ENCODE data around the gene CHCHD4.
A peak's percentile ranks its signal among the peaks of the same experiment; 100 is the strongest.

Gene CHCHD4

GRCh38 chr3:14124615-14125192, at the start of gene CHCHD4, which contains the start of gene TMEM43:
Gene CHCHD4, minus strand, starts transcription at chr3:14124870. Its CDS starts 194 bp downstream, at chr3:14124676.
Gene TMEM43, plus strand, starts transcription at chr3:14125052. Its CDS starts 142 bp downstream, at chr3:14125194.
- DNase-seq = peak; percentile 75

GRCh38 chr3:14172496-14172895, 47.8 kb upstream of the CHCHD4 start:
- no peak for DNase-seq

- no peak for DNase-seq
Observed at GRCh38 chr3:14170531-14171159, 46.0 kb upstream of the CHCHD4 start.

- DNase-seq = no peak
Observed at GRCh38 chr3:14169871-14170270, 45.2 kb upstream of the CHCHD4 start.

GRCh38 chr3:14169435-14169834, 44.8 kb upstream of the CHCHD4 start:
- DNase-seq = no peak

- DNase-seq = no peak
Observed at GRCh38 chr3:14166877-14167603, 42.4 kb upstream of the CHCHD4 start.

GRCh38 chr3:14162178-14162577, 37.5 kb upstream of the CHCHD4 start:
- no peak for DNase-seq

- DNase-seq = no peak
Observed at GRCh38 chr3:14161282-14161681, 36.6 kb upstream of the CHCHD4 start.

GRCh38 chr3:14159426-14159825, 34.8 kb upstream of the CHCHD4 start:
- no peak for DNase-seq

GRCh38 chr3:14158370-14158769, 33.7 kb upstream of the CHCHD4 start:
- no peak for DNase-seq

- no peak for DNase-seq
Observed at GRCh38 chr3:14157951-14158350, 33.3 kb upstream of the CHCHD4 start.

- DNase-seq = no peak
Observed at GRCh38 chr3:14156843-14157561, 32.3 kb upstream of the CHCHD4 start.

GRCh38 chr3:14156201-14156600, 31.5 kb upstream of the CHCHD4 start:
- no peak for DNase-seq

- no peak for DNase-seq
Observed at GRCh38 chr3:14154895-14155440, 30.3 kb upstream of the CHCHD4 start.

- DNase-seq = no peak
Observed at GRCh38 chr3:14154276-14154675, 29.6 kb upstream of the CHCHD4 start.

- DNase-seq = no peak
Observed at GRCh38 chr3:14153663-14154062, 29.0 kb upstream of the CHCHD4 start.

- DNase-seq = no peak
Observed at GRCh38 chr3:14152963-14153355, 28.3 kb upstream of the CHCHD4 start.

GRCh38 chr3:14152233-14152962, 27.7 kb upstream of the CHCHD4 start:
- DNase-seq = no peak

- no peak for DNase-seq
Observed at GRCh38 chr3:14151471-14152083, 26.9 kb upstream of the CHCHD4 start.

- DNase-seq = no peak
Observed at GRCh38 chr3:14150491-14151230, 26.0 kb upstream of the CHCHD4 start.

GRCh38 chr3:14150078-14150477, 25.4 kb upstream of the CHCHD4 start:
- no peak for DNase-seq
